SH-SY5Y (cell line): ENCODE results near the gene LRIT2.

Source experiments
- GATA2 ChIP-seq: IDR thresholded peaks from 2 replicates; pipeline ENCODE4 v1.6.1; 2011; ENCODE audit warnings: mild to moderate bottlenecking, low read depth, low read length
- GATA3 ChIP-seq: IDR thresholded peaks from 2 replicates; pipeline ENCODE4 v1.6.1; 2011; ENCODE audit warnings: low read depth, mild to moderate bottlenecking, low read length, moderate library complexity

- TF ChIP-seq GATA3 (no peak), GATA2 (no peak)
These were observed 47.2 kb downstream of the LRIT2 start for GRCh38 chr10:84178160-84178609.
